Stimulated activated CD4-positive, alpha-beta T cell treated with anti-CD3 and anti-CD28 coated beads, Interleukin-15, amount 100 ng/mL, for 1 hour (primary cell): Measurements from ENCODE around the gene SLC45A2.

ENCODE experiments used
- DNase-seq, 2 donors: peaks; one replicate each; pipeline ENCODE4 v3.0.0-alpha.2; 2020; ENCODE audit warnings: low read depth in 1 of 2, low spot score in 1 of 2

SLC45A2 gene

DNA sequence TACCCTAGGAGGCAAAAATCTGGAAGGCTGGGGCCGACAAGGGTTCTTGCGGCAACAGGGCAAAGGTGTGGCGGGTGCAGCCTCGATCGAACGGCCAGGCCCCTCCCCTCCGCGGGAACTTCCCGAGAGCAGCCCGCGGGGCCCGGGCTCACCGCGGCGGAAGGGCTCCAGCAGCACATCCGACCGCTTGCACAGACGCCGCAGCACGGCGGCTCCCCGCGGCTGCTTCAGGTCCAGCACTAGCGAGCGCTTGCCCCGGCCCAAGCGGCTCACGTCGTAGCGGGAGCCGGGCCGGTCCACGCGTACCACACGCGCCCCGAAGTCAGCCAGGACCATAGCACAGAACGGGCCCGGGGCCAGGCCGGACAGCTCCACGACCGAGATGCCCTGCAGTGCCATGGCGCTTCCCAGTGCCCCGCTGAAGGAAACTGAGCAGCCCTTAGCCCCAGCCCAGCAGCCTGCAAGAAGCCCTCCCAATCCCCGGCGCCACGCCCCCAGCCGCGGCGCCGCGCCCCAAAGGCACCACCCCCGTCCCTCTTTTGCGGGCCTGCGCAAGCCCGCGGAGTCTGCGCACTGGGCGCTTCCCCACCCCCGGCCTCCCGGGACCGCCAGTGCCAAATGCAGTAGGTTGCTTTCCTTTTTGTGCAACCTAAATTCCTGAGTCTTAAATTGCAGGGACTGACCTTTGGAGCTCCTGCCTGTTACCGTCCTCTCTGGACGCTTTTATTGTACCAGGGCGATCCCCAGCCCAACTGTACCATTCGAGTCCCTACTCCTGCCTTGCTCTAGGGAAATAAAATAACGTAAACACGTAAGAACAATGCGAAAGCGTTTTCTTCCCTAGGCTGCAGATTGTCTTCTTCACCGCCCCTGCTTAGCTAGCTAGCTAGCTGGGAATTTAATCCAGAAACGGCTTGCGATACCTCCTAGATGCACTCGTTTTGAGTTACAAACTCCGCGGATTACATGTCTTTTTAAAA, 23.4 kb upstream of the SLC45A2 start, which contains the start of gene AMACR:
TSS of gene AMACR (minus strand) at position 430 of the 980 bp plus-strand sequence. CDS start at position 399, 31 bp downstream.
- DNase-seq = peak; percentile 69 to 89

DNA sequence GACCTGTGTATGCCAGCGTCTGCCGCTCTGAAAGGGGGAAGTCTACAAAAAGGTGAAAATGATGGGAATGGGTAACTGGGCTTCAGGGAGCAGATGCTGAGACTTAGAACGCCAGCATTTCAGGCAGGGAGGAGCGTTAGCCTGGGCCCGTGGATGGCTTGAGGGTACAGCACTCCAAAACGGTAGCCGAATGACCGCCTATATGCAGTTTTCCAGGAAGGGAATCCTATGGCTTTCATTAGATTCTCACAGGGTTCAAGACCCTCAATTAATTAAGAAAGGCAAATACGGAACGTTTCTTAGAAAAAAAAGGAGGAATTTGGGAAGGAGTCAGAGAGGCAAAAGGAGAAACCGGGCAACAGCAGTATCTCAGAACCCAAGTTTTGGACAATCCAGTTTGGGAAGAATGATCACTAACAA, 22.7 kb upstream of the SLC45A2 start:
- no peak for DNase-seq

GRCh38 chr5:34005681-34006080, 21.2 kb upstream of the SLC45A2 start:
- no peak for DNase-seq

GRCh38 chr5:34005211-34005610, 20.7 kb upstream of the SLC45A2 start:
- DNase-seq = no peak

DNA sequence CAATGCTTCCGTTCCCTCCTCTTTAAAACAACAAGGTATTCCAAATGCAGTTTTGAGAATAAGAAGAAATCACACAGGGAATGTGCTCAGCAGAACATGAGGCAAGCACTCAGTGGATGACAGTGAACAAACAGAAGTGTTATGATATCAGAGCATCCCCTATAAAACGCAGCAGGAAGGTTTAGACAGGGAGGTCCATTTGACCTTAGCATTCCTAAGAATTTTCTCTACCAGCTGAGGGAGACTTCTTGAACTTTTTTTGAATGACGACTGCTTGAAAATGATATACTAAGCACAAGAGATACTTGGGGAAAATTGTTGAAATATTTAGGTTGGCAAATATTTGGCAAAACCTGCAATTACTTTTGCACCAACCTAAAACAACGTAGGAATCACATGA, 19.4 kb upstream of the SLC45A2 start:
- DNase-seq = no peak

GRCh38 chr5:34002629-34003328, 18.3 kb upstream of the SLC45A2 start:
- DNase-seq = no peak

DNA sequence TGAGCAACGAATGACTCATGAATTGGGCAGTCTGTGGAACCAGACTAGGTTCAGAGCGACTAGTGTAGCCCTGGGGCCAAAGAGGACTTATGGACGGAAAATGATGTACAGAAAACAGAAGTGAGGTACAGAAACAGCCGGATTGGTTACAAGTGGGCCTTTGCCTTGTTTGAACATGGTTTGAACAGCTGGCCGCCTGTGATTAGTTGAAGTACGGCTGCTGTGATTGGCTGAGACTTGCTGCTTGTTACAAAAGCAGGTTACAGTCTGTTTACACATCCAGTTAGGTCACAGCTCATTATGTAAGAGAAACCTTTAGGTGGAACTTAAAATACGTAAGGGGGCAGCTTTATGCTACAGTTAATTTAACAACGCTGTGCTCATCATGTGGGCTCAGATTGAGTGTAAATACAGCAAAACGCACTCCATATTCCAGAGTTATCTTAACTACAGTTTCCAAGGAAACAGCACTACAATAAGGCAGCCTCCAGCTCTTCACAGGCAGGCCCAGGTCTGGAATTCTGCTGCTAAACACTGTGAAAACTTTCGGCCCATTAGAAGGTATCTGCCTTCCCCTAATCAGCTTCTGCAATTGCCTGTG, 16.8 kb upstream of the SLC45A2 start:
- no peak for DNase-seq

DNA sequence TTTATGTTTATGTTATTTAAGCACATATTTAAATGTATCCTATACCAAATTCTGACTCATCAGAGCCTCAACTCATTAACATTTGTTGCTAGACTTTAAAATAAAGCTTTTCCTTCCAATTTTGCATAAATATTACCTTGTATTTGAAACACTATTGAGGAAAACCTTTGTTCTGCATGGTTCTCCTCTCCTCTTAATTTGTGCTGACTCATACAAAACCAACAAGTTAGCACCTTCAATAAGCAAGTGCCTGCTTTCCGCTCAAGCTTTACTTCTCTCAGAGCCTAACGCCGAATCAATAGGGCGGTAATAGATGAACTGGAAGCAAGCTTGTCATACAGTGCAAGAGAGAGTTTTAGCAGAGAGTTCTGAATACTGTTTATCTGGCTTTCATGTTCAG, 15.5 kb upstream of the SLC45A2 start:
- no peak for DNase-seq

GRCh38 chr5:33997331-33997983, 13.0 kb upstream of the SLC45A2 start:
- DNase-seq = no peak

- DNase-seq = no peak
These were observed 11.4 kb upstream of the SLC45A2 start for GRCh38 chr5:33995865-33996264.

- DNase-seq = no peak
These were observed 10.4 kb upstream of the SLC45A2 start for GRCh38 chr5:33994845-33995244.

DNA sequence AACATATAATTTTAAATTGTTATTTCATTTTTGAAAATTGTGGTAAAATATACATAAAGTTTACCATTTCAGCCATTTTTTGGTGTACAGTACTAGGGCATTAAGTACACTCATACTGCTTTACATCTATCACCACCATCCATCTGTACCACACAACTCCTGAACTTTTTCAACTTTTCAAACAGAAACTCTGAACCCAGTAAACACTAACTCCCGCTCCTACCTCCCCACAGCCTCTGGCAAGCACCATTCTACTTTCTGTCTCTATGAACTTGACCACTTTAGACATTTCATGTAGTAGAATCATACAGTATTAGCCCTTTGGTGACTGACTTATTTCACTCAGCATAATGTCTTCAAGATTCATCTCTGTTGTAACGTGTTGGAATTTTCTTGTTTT, 8.4 kb upstream of the SLC45A2 start:
- DNase-seq = no peak

DNA sequence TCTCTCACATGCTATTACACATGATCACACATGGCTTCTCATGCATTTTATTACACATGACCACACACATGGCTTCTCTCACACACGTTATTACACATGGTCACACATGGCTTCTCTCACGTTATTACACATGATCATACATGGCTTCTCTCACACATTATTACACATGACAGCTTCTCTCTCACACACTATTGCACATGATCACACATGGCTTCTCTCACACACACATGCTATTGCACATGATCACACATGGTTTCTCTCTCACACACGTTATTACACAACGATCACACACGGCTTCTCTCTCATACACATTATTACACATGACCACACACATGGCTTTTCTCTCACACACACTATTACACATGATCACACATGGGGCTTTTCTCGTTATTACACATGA, 954 bp upstream of the SLC45A2 start:
- DNase-seq = no peak

DNA sequence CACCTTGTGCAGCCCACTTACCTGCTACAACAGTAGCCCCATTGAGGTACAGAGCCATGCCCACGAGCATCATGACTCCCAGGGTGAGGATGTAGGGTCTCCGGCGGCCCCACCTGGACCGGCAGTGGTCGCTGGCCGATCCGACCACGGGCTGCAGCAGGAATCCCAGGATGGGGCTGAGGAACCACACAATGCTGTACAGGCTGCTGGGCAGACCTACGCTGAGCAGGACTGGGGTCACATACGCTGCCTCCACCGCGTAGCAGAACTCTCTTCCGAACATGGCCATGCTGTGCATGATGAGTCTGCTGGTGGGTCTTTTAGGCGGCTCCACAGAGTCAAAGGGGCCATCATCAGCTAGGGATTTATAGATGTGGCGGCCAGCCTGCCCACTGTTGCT, 315 bp downstream of the SLC45A2 start:
- DNase-seq = no peak

- DNase-seq = no peak
These were observed 2.9 kb downstream of the SLC45A2 start for GRCh38 chr5:33981408-33982162.

GRCh38 chr5:33980030-33980429, 4.5 kb downstream of the SLC45A2 start:
- DNase-seq = no peak

DNA sequence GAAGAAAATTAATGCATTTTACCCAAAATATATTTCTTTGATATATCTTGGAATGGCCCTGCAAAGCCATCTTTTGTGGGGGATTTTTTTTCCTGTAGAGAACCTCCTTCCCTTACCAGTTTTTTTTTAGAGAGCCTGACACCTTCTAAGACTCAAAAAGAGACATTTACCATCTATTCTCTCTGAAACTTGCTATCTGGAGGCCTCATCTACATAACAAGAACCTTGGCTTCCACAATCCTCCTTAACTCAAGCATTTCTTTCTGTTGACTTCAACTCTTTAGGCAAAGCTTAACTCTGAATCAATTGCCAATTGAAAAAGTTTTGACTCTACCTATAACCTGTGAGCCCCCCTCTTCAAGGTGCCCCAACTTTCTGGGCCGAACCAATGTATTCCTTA, 6.2 kb downstream of the SLC45A2 start:
- no peak for DNase-seq

- no peak for DNase-seq
These were observed 8.2 kb downstream of the SLC45A2 start for GRCh38 chr5:33976307-33976706.

- no peak for DNase-seq
These were observed 8.6 kb downstream of the SLC45A2 start for GRCh38 chr5:33975852-33976251.

- DNase-seq = no peak
These were observed 11.2 kb downstream of the SLC45A2 start for GRCh38 chr5:33973271-33973670.
